AG10803 (cell line): ENCODE data around the gene FNBP1.
A peak's percentile ranks its signal among the peaks of the same experiment; 100 is the strongest.

ENCODE experiments used
- DNase-seq: peaks from one replicate; pipeline ENCODE4 v3.0.0; 2010; ENCODE audit warnings: low read depth
- H3K4me3 ChIP-seq: 2 replicates; pipeline ENCODE4 v1.5.1; 2011; ENCODE audit warnings: mild to moderate bottlenecking, low read length, control low read depth
- CTCF ChIP-seq: conservative IDR thresholded peaks from 2 replicates; pipeline ENCODE4 v1.5.1; 2011; ENCODE audit warnings: mild to moderate bottlenecking, low read length, control low read depth, inconsistent platforms

Gene FNBP1

GRCh38 chr9:129848712-129849441 is 194.1 kb downstream of the FNBP1 start:
- DNase-seq, result no peak
- no peak overlapping the region for H3K4me3 ChIP-seq
- no peak for TF ChIP-seq CTCF

- no peak for DNase-seq
- no peak for TF ChIP-seq CTCF
- no peak overlapping the region for H3K4me3 ChIP-seq
Measured at GRCh38 chr9:129845373-129845772, 197.6 kb downstream of the FNBP1 start.

GRCh38 chr9:129841071-129841470 is 201.9 kb downstream of the FNBP1 start:
- no peak for TF ChIP-seq CTCF
- DNase-seq, result no peak
- no peak overlapping the region for H3K4me3 ChIP-seq

- H3K4me3 ChIP-seq, result no peak overlapping the region
- TF ChIP-seq CTCF, result no peak
- no peak for DNase-seq
Measured at GRCh38 chr9:129840034-129840433, 203.0 kb downstream of the FNBP1 start.

GRCh38 chr9:129839324-129840023 is 203.5 kb downstream of the FNBP1 start:
- TF ChIP-seq CTCF, result no peak
- no peak for DNase-seq

GRCh38 chr9:129838707-129839259 is 204.2 kb downstream of the FNBP1 start:
- 0 out of 2 replicates have a peak, but pooled peaks have one; percentile 2 for TF ChIP-seq CTCF
- H3K4me3 ChIP-seq, result no peak overlapping the region
- peak; percentile 79 for DNase-seq

More at GRCh38 chr9:129839324-129840023, 203.5 kb downstream of the FNBP1 start:
- H3K4me3 ChIP-seq, result no peak overlapping the region
